Caki2 (cell line): ENCODE results near the gene NCOR1. TPM values are rescaled to one million over a fixed set of nuclear protein-coding genes. Genes with fewer than 3 reads are reported as not detected.
"Not testable (repeated sequence)": the region's sequence is repeated elsewhere in the genome, so short reads cannot be mapped to it uniquely, and the experiment has no call there.

Source experiments
- DNase-seq: peaks from one replicate; pipeline ENCODE4 v3.0.0-alpha.2; 2015; ENCODE audit warnings: low read depth
- in situ Hi-C: cut with HindIII; loops from 2 replicates; pipeline ENCODE4 v1.10.0; 2016; ENCODE audit warnings: low sequenced_read_pairs, low pct_unique_long_range_greater_than_20kb, mixed read lengths
- total RNA-seq: library from RNA; depleted of rRNA; stranded (reverse); fragments of >200 nt; shearing (Covaris generic); gene quantifications from 2 replicates; pipeline ENCODE4 v1.2.3, GENCODE V29; 2014; ENCODE audit warnings: low replicate concordance

The NCOR1 gene
- total RNA-seq, 1 experiment from 2014 or later = 164 TPM

GRCh38 chr17:16181581-16181980 lies 33.8 kb downstream of the NCOR1 start:
- DNase-seq = no peak
- in situ Hi-C loops = no loop called here

GRCh38 chr17:16178836-16179235 lies 36.5 kb downstream of the NCOR1 start:
- in situ Hi-C loops = no loop called here
- no peak for DNase-seq

GRCh38 chr17:16171613-16172012 lies 43.7 kb downstream of the NCOR1 start:
- DNase-seq = peak; percentile 59
- in situ Hi-C loops = no loop called here

GRCh38 chr17:16166766-16167165 lies 48.6 kb downstream of the NCOR1 start:
- in situ Hi-C loops = not testable (repeated sequence)

GRCh38 chr17:16158714-16159113 lies 56.6 kb downstream of the NCOR1 start:
- in situ Hi-C loops = no loop called here
- DNase-seq = no peak

More at GRCh38 chr17:16166766-16167165, 48.6 kb downstream of the NCOR1 start:
- not testable (repeated sequence) for DNase-seq

GRCh38 chr17:16155536-16155935 lies 59.8 kb downstream of the NCOR1 start:
- DNase-seq = no peak
- in situ Hi-C loops = no loop called here

- DNase-seq, in situ Hi-C loops: not testable (repeated sequence)
Measured at GRCh38 chr17:16152326-16152725, 63.0 kb downstream of the NCOR1 start.

- DNase-seq = peak; percentile 22
- in situ Hi-C loops = no loop called here
Measured at GRCh38 chr17:16150251-16150856, 65.0 kb downstream of the NCOR1 start.

GRCh38 chr17:16148596-16148995 lies 66.7 kb downstream of the NCOR1 start:
- no peak for DNase-seq
- in situ Hi-C loops = no loop called here

GRCh38 chr17:16145319-16145890 lies 69.9 kb downstream of the NCOR1 start:
- in situ Hi-C loops, DNase-seq: not testable (repeated sequence)

- DNase-seq = no peak
- in situ Hi-C loops = no loop called here
Measured at GRCh38 chr17:16141685-16142084, 73.6 kb downstream of the NCOR1 start.

- DNase-seq = no peak
- in situ Hi-C loops = no loop called here
Measured at GRCh38 chr17:16140854-16141253, 74.5 kb downstream of the NCOR1 start.

- in situ Hi-C loops = no loop called here
- DNase-seq = no peak
Measured at GRCh38 chr17:16135461-16135860, 79.9 kb downstream of the NCOR1 start.

- in situ Hi-C loops = no loop called here
- DNase-seq = no peak
Measured at GRCh38 chr17:16131593-16131992, 83.7 kb downstream of the NCOR1 start.

GRCh38 chr17:16129441-16130205 lies 85.7 kb downstream of the NCOR1 start:
- in situ Hi-C loops = no loop called here
- no peak for DNase-seq

GRCh38 chr17:16123531-16123930 lies 91.8 kb downstream of the NCOR1 start:
- no peak for DNase-seq
- in situ Hi-C loops = no loop called here

GRCh38 chr17:16122697-16123434 lies 92.5 kb downstream of the NCOR1 start:
- in situ Hi-C loops = no loop called here
- no peak for DNase-seq

GRCh38 chr17:16121915-16122314 lies 93.4 kb downstream of the NCOR1 start:
- in situ Hi-C loops = no loop called here
- no peak for DNase-seq

GRCh38 chr17:16120937-16121336 lies 94.4 kb downstream of the NCOR1 start:
- DNase-seq = no peak
- in situ Hi-C loops = no loop called here
